HEK293 (cell line): ENCODE measurements around the gene TSC22D3.
A peak's percentile ranks its signal among the peaks of the same experiment; 100 is the strongest.

Experiments used
- EGR2 ChIP-seq: fragments of 450-650 bp; formaldehyde crosslinking; IDR thresholded peaks from 2 replicates; pipeline ENCODE4 v1.5.1; 2016; ENCODE audit warnings: low read depth, missing biosample characterization, missing genetic modification characterization
- GLIS2 ChIP-seq: fragments of 450-650 bp; formaldehyde crosslinking; IDR thresholded peaks from 2 replicates; pipeline ENCODE4 v1.5.1; 2016; ENCODE audit warnings: missing biosample characterization, missing genetic modification characterization
- KLF1 ChIP-seq: fragments of 450-650 bp; formaldehyde crosslinking; IDR thresholded peaks from 2 replicates; pipeline ENCODE4 v1.5.1; 2016; ENCODE audit warnings: missing biosample characterization, missing genetic modification characterization
- KLF10 ChIP-seq: fragments of 450-650 bp; IDR thresholded peaks from 2 replicates; pipeline ENCODE4 v1.5.1; 2018; ENCODE audit warnings: missing biosample characterization, mild to moderate bottlenecking, missing genetic modification characterization
- KLF16 ChIP-seq: fragments of 450-650 bp; formaldehyde crosslinking; IDR thresholded peaks from 2 replicates; pipeline ENCODE4 v1.5.1; 2017; ENCODE audit warnings: missing biosample characterization, missing genetic modification characterization
- KLF7 ChIP-seq: fragments of 450-650 bp; formaldehyde crosslinking; IDR thresholded peaks from 2 replicates; pipeline ENCODE4 v1.5.1; 2016; ENCODE audit warnings: missing biosample characterization, missing genetic modification characterization, borderline replicate concordance
- KLF8 ChIP-seq: fragments of 450-650 bp; formaldehyde crosslinking; IDR thresholded peaks from 2 replicates; pipeline ENCODE4 v1.5.1; 2016; ENCODE audit warnings: missing biosample characterization, missing genetic modification characterization
- MEIS1 ChIP-seq: sonication (generic); formaldehyde crosslinking; IDR thresholded peaks from 2 replicates; pipeline ENCODE4 v1.8.1; 2022; ENCODE audit warnings: missing genetic modification reagents, mild to moderate bottlenecking, borderline replicate concordance
- SCRT2 ChIP-seq: fragments of 450-650 bp; formaldehyde crosslinking; IDR thresholded peaks from 2 replicates; pipeline ENCODE4 v1.5.1; 2016; ENCODE audit warnings: missing biosample characterization, missing genetic modification characterization
- SETDB1 ChIP-seq: IDR thresholded peaks from one replicate; pipeline ENCODE4 v1.6.1; 2017; ENCODE audit warnings: mild to moderate bottlenecking, low read length, moderate library complexity, mixed read lengths; ENCODE audit not compliant: insufficient read length
- WT1 ChIP-seq: fragments of 450-650 bp; formaldehyde crosslinking; IDR thresholded peaks from 2 replicates; pipeline ENCODE4 v1.5.1; 2016; ENCODE audit warnings: missing biosample characterization, missing genetic modification characterization
- ZFP37 ChIP-seq: fragments of 450-650 bp; formaldehyde crosslinking; IDR thresholded peaks from 2 replicates; pipeline ENCODE4 v1.5.1; 2016; ENCODE audit warnings: missing biosample characterization, missing genetic modification characterization
- ZNF112 ChIP-seq: fragments of 450-650 bp; formaldehyde crosslinking; IDR thresholded peaks from 2 replicates; pipeline ENCODE4 v1.5.0; 2017; ENCODE audit warnings: missing biosample characterization, missing genetic modification characterization
- ZNF16 ChIP-seq: fragments of 450-650 bp; formaldehyde crosslinking; IDR thresholded peaks from 2 replicates; pipeline ENCODE4 v1.5.1; 2016; ENCODE audit warnings: low read depth, missing biosample characterization, missing genetic modification characterization
- ZNF169 ChIP-seq: fragments of 450-650 bp; formaldehyde crosslinking; IDR thresholded peaks from 2 replicates; pipeline ENCODE4 v1.5.1; 2016; ENCODE audit warnings: missing biosample characterization, missing genetic modification characterization
- ZNF239 ChIP-seq: fragments of 450-650 bp; formaldehyde crosslinking; IDR thresholded peaks from 2 replicates; pipeline ENCODE4 v1.5.1; 2016; ENCODE audit warnings: missing biosample characterization, missing genetic modification characterization
- ZNF266 ChIP-seq: fragments of 450-650 bp; formaldehyde crosslinking; IDR thresholded peaks from 2 replicates; pipeline ENCODE4 v1.5.1; 2016; ENCODE audit warnings: missing biosample characterization, missing genetic modification characterization, low read depth
- ZNF366 ChIP-seq: fragments of 450-650 bp; formaldehyde crosslinking; conservative IDR thresholded peaks from 2 replicates; pipeline ENCODE4 v1.5.1; 2016; ENCODE audit warnings: missing biosample characterization, missing genetic modification characterization
- ZNF416 ChIP-seq: fragments of 450-650 bp; formaldehyde crosslinking; IDR thresholded peaks from 2 replicates; pipeline ENCODE4 v1.5.1; 2016; ENCODE audit warnings: missing biosample characterization, missing genetic modification characterization
- ZNF423 ChIP-seq: fragments of 450-650 bp; formaldehyde crosslinking; IDR thresholded peaks from 2 replicates; pipeline ENCODE4 v1.5.1; 2016; ENCODE audit warnings: missing biosample characterization, missing genetic modification characterization
- ZNF580 ChIP-seq: fragments of 450-650 bp; formaldehyde crosslinking; IDR thresholded peaks from 2 replicates; pipeline ENCODE4 v1.5.1; 2016; ENCODE audit warnings: missing biosample characterization, missing genetic modification characterization
- ZNF626 ChIP-seq: fragments of 450-650 bp; sonication (Bioruptor Pico); formaldehyde crosslinking; IDR thresholded peaks from 2 replicates; pipeline ENCODE4 v1.5.1; 2018; ENCODE audit warnings: missing biosample characterization, missing genetic modification characterization, inconsistent platforms
- ZNF707 ChIP-seq: fragments of 450-650 bp; formaldehyde crosslinking; IDR thresholded peaks from 2 replicates; pipeline ENCODE4 v1.5.1; 2016; ENCODE audit warnings: missing biosample characterization, missing genetic modification characterization
- TF ChIP-seq, protein P1 (sequence below): fragments of 450-650 bp; formaldehyde crosslinking; IDR thresholded peaks from 2 replicates; pipeline ENCODE4 v1.5.1; 2016; ENCODE audit warnings: missing biosample characterization, missing genetic modification characterization
- TF ChIP-seq, protein P2 (sequence below): fragments of 450-650 bp; IDR thresholded peaks from 2 replicates; pipeline ENCODE4 v1.5.1; 2018; ENCODE audit warnings: missing biosample characterization, mild to moderate bottlenecking, missing genetic modification characterization
- TF ChIP-seq, protein P3 (sequence below): fragments of 450-650 bp; formaldehyde crosslinking; IDR thresholded peaks from 2 replicates; pipeline ENCODE4 v1.5.1; 2016; ENCODE audit warnings: missing biosample characterization, missing genetic modification characterization
- TF ChIP-seq, protein P4 (sequence below): fragments of 450-650 bp; formaldehyde crosslinking; IDR thresholded peaks from 2 replicates; pipeline ENCODE4 v1.5.1; 2016; ENCODE audit warnings: missing biosample characterization, missing genetic modification characterization
- TF ChIP-seq, protein P5 (sequence below): fragments of 450-650 bp; formaldehyde crosslinking; IDR thresholded peaks from 2 replicates; pipeline ENCODE4 v1.5.1; 2016; ENCODE audit warnings: missing biosample characterization, missing genetic modification characterization, low read depth

TSC22D3 gene

DNA sequence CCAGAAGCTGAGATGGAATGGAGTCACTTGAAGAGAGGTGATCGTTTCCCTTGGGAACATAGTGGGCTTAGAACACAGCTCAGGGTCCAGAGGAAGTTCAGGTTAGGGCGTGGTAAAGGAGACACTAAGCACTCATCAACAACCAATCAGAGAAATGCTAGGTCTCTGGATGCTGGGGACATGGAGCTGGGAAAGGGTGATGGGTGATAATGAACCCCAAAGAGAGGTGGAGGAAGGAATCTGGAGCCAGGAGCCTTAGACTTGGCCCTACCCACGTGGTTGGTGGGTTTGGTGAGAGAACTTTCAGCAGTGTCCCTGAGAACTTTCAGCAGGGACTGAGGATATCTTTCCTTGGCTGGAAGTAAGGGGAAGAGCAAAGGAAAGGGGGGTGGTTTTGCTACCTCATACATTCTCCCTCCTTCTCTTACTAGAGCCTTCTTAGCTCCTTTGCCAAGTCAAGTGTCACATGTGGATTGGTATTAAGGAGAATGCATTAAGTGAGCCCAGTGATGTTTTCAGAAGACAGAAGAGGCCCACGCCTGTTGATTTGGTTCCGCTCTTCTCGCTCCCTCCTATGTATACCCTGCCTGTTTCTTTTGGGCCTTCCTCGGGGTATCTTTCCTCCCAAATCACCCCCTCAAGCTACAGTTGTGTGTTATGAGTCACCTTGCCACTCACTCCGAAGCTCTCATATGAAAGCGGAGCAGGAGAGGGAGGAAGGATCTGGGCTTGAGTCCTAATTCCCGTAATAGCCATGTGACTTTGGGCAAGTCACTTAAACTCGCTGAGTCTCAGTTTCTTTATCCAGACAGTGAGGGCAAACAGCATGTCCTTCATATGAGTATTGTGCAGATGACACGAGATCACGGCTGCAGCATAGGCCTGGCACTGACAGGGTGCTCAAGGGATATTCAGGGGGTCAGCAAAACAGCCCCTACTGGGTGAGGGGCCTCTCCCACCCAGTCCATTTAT is 63.1 kb downstream of the TSC22D3 start (continued):
- TF ChIP-seq SETDB1: no peak
- no peak for TF ChIP-seq ZNF239 (tag by site-specific recombination)
- TF ChIP-seq, protein P1, sequence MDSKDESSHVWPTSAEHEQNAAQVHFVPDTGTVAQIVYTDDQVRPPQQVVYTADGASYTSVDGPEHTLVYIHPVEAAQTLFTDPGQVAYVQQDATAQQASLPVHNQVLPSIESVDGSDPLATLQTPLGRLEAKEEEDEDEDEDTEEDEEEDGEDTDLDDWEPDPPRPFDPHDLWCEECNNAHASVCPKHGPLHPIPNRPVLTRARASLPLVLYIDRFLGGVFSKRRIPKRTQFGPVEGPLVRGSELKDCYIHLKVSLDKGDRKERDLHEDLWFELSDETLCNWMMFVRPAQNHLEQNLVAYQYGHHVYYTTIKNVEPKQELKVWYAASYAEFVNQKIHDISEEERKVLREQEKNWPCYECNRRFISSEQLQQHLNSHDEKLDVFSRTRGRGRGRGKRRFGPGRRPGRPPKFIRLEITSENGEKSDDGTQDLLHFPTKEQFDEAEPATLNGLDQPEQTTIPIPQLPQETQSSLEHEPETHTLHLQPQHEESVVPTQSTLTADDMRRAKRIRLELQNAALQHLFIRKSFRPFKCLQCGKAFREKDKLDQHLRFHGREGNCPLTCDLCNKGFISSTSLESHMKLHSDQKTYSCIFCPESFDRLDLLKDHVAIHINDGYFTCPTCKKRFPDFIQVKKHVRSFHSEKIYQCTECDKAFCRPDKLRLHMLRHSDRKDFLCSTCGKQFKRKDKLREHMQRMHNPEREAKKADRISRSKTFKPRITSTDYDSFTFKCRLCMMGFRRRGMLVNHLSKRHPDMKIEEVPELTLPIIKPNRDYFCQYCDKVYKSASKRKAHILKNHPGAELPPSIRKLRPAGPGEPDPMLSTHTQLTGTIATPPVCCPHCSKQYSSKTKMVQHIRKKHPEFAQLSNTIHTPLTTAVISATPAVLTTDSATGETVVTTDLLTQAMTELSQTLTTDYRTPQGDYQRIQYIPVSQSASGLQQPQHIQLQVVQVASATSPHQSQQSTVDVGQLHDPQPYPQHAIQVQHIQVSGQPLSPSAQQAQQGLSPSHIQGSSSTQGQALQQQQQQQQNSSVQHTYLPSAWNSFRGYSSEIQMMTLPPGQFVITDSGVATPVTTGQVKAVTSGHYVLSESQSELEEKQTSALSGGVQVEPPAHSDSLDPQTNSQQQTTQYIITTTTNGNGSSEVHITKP (tag by site-specific recombination): peak; percentile 94
- TF ChIP-seq ZNF112 (tag by site-specific recombination): no peak
- TF ChIP-seq SCRT2 (tag by site-specific recombination): no peak
- TF ChIP-seq ZNF169 (tag by site-specific recombination): no peak
- TF ChIP-seq ZNF626 (tag by site-specific recombination): no peak
- TF ChIP-seq, protein P2, sequence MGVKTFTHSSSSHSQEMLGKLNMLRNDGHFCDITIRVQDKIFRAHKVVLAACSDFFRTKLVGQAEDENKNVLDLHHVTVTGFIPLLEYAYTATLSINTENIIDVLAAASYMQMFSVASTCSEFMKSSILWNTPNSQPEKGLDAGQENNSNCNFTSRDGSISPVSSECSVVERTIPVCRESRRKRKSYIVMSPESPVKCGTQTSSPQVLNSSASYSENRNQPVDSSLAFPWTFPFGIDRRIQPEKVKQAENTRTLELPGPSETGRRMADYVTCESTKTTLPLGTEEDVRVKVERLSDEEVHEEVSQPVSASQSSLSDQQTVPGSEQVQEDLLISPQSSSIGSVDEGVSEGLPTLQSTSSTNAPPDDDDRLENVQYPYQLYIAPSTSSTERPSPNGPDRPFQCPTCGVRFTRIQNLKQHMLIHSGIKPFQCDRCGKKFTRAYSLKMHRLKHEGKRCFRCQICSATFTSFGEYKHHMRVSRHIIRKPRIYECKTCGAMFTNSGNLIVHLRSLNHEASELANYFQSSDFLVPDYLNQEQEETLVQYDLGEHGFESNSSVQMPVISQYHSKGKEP (tag by site-specific recombination): no peak
- TF ChIP-seq ZNF266 (tag by site-specific recombination): no peak
- TF ChIP-seq WT1 (tag by site-specific recombination): peak; percentile 71
- TF ChIP-seq, protein P3, sequence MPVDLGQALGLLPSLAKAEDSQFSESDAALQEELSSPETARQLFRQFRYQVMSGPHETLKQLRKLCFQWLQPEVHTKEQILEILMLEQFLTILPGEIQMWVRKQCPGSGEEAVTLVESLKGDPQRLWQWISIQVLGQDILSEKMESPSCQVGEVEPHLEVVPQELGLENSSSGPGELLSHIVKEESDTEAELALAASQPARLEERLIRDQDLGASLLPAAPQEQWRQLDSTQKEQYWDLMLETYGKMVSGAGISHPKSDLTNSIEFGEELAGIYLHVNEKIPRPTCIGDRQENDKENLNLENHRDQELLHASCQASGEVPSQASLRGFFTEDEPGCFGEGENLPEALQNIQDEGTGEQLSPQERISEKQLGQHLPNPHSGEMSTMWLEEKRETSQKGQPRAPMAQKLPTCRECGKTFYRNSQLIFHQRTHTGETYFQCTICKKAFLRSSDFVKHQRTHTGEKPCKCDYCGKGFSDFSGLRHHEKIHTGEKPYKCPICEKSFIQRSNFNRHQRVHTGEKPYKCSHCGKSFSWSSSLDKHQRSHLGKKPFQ (tag by site-specific recombination): no peak
- TF ChIP-seq, protein P4, sequence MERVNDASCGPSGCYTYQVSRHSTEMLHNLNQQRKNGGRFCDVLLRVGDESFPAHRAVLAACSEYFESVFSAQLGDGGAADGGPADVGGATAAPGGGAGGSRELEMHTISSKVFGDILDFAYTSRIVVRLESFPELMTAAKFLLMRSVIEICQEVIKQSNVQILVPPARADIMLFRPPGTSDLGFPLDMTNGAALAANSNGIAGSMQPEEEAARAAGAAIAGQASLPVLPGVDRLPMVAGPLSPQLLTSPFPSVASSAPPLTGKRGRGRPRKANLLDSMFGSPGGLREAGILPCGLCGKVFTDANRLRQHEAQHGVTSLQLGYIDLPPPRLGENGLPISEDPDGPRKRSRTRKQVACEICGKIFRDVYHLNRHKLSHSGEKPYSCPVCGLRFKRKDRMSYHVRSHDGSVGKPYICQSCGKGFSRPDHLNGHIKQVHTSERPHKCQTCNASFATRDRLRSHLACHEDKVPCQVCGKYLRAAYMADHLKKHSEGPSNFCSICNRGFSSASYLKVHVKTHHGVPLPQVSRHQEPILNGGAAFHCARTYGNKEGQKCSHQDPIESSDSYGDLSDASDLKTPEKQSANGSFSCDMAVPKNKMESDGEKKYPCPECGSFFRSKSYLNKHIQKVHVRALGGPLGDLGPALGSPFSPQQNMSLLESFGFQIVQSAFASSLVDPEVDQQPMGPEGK (tag by site-specific recombination): no peak; the same call in 1 of the 2 replicates
- TF ChIP-seq GLIS2 (tag by site-specific recombination): peak; percentile 16; the same call in 1 of the 2 replicates
- no peak for TF ChIP-seq ZNF16 (tag by site-specific recombination)
- no peak for TF ChIP-seq KLF7
- TF ChIP-seq EGR2 (tag by site-specific recombination): no peak
- no peak for TF ChIP-seq ZNF416 (tag by site-specific recombination)
- TF ChIP-seq KLF10 (tag by site-specific recombination): no peak
- TF ChIP-seq KLF16 (tag by site-specific recombination): no peak
- TF ChIP-seq, protein P5, sequence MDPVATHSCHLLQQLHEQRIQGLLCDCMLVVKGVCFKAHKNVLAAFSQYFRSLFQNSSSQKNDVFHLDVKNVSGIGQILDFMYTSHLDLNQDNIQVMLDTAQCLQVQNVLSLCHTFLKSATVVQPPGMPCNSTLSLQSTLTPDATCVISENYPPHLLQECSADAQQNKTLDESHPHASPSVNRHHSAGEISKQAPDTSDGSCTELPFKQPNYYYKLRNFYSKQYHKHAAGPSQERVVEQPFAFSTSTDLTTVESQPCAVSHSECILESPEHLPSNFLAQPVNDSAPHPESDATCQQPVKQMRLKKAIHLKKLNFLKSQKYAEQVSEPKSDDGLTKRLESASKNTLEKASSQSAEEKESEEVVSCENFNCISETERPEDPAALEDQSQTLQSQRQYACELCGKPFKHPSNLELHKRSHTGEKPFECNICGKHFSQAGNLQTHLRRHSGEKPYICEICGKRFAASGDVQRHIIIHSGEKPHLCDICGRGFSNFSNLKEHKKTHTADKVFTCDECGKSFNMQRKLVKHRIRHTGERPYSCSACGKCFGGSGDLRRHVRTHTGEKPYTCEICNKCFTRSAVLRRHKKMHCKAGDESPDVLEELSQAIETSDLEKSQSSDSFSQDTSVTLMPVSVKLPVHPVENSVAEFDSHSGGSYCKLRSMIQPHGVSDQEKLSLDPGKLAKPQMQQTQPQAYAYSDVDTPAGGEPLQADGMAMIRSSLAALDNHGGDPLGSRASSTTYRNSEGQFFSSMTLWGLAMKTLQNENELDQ (tag by site-specific recombination): no peak
- no peak for TF ChIP-seq ZNF423 (tag by site-specific recombination)
- TF ChIP-seq ZNF366 (tag by site-specific recombination): no peak
- TF ChIP-seq ZFP37 (tag by site-specific recombination): no peak
- TF ChIP-seq ZNF707 (tag by site-specific recombination): no peak
- TF ChIP-seq KLF8 (tag by site-specific recombination): no peak
- TF ChIP-seq ZNF580 (tag by site-specific recombination): 0 out of 2 replicates have a peak, but pooled peaks have one; percentile 9
- TF ChIP-seq KLF1 (tag by site-specific recombination): no peak
- TF ChIP-seq MEIS1 (CRISPR knock-in tag): no peak
